ENCODE data around the gene GSDME.
"Not testable (repeated sequence)": the region's sequence is repeated elsewhere in the genome, so short reads cannot be mapped to it uniquely, and the experiment has no call there.

The GSDME gene

DNA sequence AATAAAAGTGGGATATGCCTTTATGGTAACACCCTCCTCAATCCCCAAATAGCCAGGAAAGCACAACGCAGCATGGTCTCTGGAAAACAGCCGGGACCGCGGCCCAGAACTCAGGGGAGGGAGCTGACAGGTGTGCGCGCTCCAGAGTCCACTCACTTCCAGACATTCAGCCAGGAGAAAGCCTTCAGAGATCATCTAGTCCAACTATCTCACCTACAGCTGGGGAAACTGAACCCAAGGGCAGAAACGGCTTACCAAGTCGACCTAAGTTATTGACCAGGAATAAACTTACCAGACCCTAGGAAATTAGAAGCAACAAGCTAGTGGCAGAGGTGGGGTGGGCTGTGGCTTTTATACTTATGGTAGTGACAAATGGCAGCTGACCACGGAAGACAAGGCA, 16.4 kb downstream of the GSDME start:
- DNase-seq: no peak

- DNase-seq: no peak
Observed at GRCh38 chr7:24739306-24739705, 18.0 kb downstream of the GSDME start.

- DNase-seq: no peak
Observed at GRCh38 chr7:24738577-24738976, 18.7 kb downstream of the GSDME start.

DNA sequence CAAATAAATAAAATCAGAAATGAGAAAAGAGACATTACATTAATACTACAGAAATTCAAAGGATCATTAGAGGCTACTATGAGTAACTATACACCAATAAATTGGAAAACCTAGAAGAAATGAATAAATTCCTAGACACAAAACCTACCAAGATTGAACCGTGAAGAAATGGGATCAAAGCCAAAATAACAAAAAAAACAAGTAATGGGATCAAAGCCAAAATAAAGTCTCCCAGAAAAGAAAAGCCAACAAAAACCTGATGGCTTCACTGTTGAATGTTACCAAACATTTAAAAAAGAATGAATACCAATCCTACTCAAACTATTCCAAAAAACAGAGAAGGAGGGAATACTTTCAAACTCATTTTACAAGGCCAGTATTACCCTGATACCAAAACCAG, 20.0 kb downstream of the GSDME start:
- DNase-seq: no peak

DNA sequence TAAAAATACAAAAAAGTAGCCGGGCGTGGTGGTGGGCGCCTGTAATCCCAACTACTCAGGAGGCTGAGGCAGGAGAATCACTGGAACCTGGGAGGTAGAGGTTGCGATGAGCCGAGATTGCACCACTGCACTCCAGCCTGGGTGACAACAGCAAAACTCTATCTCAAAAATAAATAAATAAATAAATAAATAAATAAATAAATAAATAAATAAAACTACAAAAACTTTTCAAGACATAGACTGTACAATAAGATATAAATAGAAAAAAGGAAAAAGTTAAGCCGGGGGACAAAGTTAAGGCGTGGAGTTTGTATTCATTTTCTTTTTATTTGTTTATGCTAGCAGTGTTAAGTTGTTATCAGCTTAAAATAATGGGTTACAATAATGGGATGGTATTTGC, 21.7 kb downstream of the GSDME start:
- not testable (repeated sequence) for DNase-seq

- DNase-seq: no peak
Observed at GRCh38 chr7:24734306-24734705, 23.0 kb downstream of the GSDME start.

GRCh38 chr7:24733414-24734060, 23.7 kb downstream of the GSDME start:
- no peak for DNase-seq

DNA sequence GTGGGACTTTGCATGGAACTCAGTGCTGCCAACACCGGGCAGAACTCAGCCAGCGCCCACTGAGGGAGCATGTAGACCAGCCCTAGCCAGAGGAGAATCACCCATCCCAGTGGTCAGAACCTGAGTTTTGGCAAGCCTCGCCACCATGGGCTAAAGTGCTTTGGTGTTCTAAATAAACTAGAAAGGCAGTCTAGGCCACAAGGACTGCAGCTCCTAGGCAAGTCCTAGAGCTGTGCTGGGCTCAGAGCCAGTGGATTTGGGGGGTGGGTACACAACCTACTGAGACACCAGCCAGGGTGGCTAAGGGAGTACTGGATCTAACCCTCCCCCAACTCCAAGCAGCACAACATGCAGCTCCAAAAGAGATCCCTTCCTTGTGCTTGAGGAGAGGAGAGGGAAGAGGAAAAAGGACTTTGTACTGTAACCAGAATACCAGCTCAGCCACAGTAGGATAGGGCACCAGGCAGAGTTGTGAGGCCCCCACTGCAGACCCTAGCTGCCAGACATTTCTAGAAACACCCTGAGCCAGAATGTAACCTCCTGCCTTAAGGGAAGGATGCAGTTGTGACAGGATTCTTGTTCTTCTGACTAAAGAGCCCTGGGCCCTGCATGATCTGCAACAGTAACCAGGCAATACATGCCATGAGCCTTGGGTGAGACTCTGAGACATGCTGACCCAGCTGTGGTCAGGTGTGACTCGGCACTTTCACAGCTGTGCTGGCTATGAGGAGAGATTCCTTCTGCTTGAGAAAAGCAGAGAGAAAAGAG, 24.4 kb downstream of the GSDME start:
- no peak for DNase-seq

- DNase-seq: no peak
Observed at GRCh38 chr7:24731313-24731712, 26.0 kb downstream of the GSDME start.

GRCh38 chr7:24730018-24730369, 27.3 kb downstream of the GSDME start:
- no peak for DNase-seq

- DNase-seq: no peak
Observed at GRCh38 chr7:24729365-24730017, 27.8 kb downstream of the GSDME start.

DNA sequence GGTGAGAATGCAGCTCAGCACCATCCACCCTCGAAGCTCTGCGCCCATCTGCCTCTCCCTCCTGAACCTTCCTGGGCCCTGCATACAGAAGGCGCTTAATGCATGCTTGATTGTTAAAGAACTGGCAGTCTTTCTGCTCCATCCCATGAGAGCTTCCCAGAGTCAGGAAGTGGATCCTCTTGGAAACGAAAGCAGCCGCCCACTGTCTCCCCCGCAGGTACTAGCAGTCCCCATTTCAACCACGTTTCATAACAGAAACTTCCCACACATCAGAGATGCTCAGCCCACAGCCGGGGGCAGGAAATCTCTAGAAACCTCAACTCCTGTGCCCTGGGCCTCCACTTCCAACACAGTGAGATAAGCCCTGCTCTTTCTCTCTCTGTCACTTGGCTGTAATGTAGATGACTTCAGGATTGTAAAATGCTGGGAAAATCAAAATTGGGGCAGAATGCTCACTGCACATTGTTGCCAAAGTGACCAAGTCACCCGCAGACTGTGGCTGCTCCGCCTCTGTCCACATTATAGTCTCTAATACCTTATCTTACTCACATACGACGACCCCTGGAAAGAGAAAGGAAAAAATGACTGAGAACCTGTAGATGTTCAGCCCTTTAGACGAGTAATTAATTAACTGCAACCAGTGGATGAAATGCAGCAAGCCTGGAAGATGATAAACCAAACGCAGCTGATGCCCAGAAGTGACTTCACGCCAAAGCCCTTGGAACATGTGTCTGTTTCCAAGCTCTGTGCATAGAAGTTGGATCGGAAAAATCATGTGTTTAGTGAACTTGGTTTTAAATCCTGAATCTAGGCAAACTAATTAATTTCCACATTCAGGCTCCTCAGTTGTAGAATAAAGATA, 28.5 kb downstream of the GSDME start:
- no peak for DNase-seq

- no peak for DNase-seq
Observed at GRCh38 chr7:24728121-24728500, 29.2 kb downstream of the GSDME start.

- DNase-seq: no peak
Observed at GRCh38 chr7:24727154-24728120, 29.8 kb downstream of the GSDME start.

- no peak for DNase-seq
Observed at GRCh38 chr7:24725554-24726241, 31.6 kb downstream of the GSDME start.

DNA sequence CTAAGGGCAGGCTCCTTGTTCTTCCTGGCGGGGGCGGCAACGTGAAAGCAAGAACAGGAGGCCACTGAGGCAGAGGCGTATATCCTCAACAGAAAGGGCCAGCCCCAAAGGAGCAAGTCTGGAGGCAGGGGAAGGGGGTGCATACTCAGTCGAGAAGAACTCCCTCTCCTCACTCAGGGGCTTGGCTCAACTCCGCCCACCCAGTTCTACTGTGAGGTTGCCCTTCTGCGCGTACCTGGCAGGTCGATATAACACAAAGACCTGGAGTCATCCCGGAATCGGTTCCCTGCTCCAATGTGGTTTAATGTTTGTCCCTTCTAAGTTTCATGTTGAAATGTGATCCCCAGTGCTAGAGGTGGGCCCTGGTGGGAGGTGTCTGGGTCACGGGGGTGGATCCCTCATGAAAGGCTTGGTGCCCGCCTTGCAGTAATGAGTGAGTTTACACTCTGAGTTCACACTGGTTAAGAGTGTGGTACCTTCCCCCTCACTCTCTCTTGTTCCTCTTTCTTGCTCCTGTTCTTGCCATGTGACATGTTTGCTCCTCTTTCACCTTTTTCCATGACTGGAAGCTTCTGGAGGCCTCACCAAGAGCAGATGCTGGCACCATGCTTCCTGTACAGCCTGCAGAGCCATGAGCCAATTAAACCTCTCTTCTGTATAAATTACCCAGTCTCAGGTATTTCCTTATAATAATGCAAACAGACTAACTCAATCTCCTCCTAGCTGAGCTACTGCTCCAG, 32.6 kb downstream of the GSDME start:
- DNase-seq: no peak

DNA sequence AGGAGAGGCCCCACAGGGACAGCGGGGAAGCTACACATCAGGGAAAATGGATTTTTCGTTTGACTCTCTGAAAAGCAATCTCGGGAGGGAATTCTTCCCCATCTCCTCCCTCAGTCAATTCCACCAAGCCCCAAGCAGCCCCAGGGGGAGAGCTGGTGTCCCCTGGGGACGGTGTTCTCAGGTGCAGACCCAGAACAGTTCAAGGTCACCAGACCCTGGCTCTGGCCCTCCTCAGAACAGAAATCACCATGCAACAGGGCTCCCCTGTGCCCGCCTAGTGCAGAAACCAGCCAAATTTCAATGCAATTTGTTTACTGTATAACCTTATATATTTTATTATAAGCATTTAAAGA, 34.1 kb downstream of the GSDME start:
- no peak for DNase-seq

DNA sequence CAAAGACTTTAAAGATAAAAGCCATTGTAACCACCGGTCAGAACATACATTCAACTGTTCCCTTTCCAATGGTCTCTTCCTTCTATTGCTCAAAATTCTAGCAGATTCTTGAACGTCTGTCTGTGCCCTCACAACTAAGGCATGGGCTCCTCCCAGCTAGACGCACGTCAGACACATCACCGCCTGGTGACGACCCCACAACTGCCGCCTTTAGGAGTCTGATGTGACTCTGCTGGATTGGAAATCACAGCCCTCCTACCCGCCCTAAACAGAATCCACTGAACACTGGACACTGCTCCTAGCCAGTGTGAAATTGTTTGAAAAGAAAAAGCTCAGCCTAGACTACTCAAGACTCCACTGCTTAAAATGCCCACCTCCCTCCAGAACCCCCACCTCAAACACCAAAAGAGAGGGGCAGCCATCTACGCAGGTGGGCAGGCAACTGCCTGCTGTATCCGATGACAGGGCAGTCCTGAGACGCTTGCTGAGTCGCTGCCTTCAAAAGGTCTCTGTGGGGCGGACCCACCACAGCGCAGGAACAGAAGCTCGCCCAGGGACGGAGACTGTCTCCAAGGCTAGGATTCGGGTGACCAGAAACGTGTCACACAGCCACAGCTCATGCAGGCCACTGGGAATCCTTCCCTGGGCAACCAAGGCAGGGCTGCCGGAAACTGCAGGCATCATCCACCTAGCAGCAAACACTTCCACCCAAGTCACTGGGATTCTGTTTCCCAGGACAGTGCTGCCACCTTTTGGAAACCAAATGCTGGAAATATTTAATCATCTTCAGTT, 34.7 kb downstream of the GSDME start:
- DNase-seq: no peak

DNA sequence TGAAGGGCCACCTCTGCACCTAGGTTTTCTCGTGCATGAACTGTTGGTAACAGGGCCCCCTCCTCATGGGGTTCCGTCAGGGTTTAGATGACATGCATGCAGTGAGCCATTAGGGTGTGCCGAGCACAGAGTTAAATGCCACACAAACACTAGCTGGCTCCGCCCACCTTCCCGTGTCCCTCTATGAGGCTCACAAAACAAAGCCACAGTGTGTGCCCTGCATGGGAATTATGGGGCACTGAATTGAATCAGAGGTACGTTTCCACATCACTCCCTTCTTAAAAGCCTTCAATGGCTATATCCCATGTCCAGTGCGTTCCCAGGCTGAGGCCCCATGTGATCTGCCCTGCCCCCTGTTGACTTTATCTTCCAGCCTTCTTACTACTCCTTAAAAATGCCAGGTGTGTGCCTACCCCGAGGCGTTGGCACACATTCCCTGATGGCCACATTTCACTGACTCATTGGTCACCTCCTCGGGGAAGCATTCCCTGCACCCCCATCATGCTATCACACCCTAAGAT, 35.7 kb downstream of the GSDME start:
- DNase-seq: no peak

DNA sequence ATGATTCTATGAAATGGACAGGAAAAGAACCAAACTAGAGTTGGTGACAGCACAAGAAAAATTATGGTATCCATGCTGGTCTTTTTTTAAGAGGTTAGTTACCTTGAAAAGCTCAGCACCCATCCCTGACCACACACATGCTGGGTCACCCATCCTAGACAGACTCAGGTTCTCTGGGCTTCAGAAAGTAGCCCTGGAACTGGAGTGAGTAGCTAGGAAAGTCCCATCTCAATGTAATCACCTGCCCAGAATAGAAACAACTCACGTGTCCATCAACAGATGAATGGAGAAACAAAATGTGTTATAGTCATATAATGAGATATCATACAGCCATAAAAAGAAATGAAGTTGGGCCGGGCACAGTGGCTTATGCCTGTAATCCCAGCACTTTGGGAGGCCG, 37.0 kb downstream of the GSDME start:
- DNase-seq: no peak
